NT2/D1 (cell line): Measurements from ENCODE around the gene CYSRT1.

Source experiments
- DNase-seq: peaks from one replicate; pipeline ENCODE4 v3.0.0-alpha.2; 2011; ENCODE audit warnings: low read depth, low spot score
- H3K27me3 ChIP-seq: 2 replicates; pipeline ENCODE4 v1.6.0; 2011; ENCODE audit warnings: mild to moderate bottlenecking; ENCODE audit not compliant: insufficient read length, insufficient read depth
- H3K36me3 ChIP-seq: 2 replicates; pipeline ENCODE4 v1.6.1; 2011; ENCODE audit warnings: mild to moderate bottlenecking, low read length, mixed read lengths; ENCODE audit not compliant: insufficient read depth, insufficient read length
- H3K4me1 ChIP-seq: 2 replicates; pipeline ENCODE4 v1.5.1; 2011; ENCODE audit not compliant: insufficient read depth, insufficient read length
- H3K4me3 ChIP-seq: 2 replicates; pipeline ENCODE4 v1.5.1; 2011; ENCODE audit warnings: low read depth; ENCODE audit not compliant: insufficient read length
- H3K9ac ChIP-seq: 2 replicates; pipeline ENCODE4 v1.6.0; 2011; ENCODE audit warnings: low read depth; ENCODE audit not compliant: insufficient read length
- H3K9me3 ChIP-seq: 2 replicates; pipeline ENCODE4 v1.5.1; 2011; ENCODE audit warnings: mild to moderate bottlenecking, low read length; ENCODE audit not compliant: insufficient read depth
- SUZ12 ChIP-seq: IDR thresholded peaks from 2 replicates; pipeline ENCODE4 v1.6.1; 2011; ENCODE audit not compliant: insufficient read length, insufficient read depth; ENCODE audit errors: extremely low read depth
- YY1 ChIP-seq: IDR thresholded peaks from 2 replicates; pipeline ENCODE4 v1.6.1; 2011; ENCODE audit not compliant: insufficient read length, insufficient read depth
- ZNF274 ChIP-seq: IDR thresholded peaks from 2 replicates; pipeline ENCODE4 v1.6.1; 2011; ENCODE audit warnings: mild to moderate bottlenecking, low read depth, low read length

CYSRT1 gene

GRCh38 chr9:137180491-137180890, 44.5 kb upstream of the CYSRT1 start:
- TF ChIP-seq SUZ12, result no peak
- no peak for TF ChIP-seq ZNF274
- no peak for TF ChIP-seq YY1
- H3K36me3 ChIP-seq, result peaks cover 81% of the 10 kb centered on the region
- no peak for DNase-seq

GRCh38 chr9:137181680-137182079, 43.3 kb upstream of the CYSRT1 start:
- H3K9ac ChIP-seq, result no peak overlapping the region
- H3K9me3 ChIP-seq, result no peaks in the 10 kb centered on the region
- TF ChIP-seq YY1, result no peak
- TF ChIP-seq ZNF274, result no peak
- no peak for TF ChIP-seq SUZ12
- peaks cover 8% of the 10 kb centered on the region for H3K4me1 ChIP-seq
- peaks cover 93% of the 10 kb centered on the region for H3K36me3 ChIP-seq
- no peaks in the 10 kb centered on the region for H3K27me3 ChIP-seq
- DNase-seq, result no peak
- H3K4me3 ChIP-seq, result no peak overlapping the region

More at GRCh38 chr9:137180491-137180890, 44.5 kb upstream of the CYSRT1 start:
- peaks cover 5% of the 10 kb centered on the region for H3K4me1 ChIP-seq
- H3K9ac ChIP-seq, result no peak overlapping the region
- H3K27me3 ChIP-seq, result no peaks in the 10 kb centered on the region
- H3K9me3 ChIP-seq, result no peaks in the 10 kb centered on the region
- no peak overlapping the region for H3K4me3 ChIP-seq

GRCh38 chr9:137182836-137183235, 42.1 kb upstream of the CYSRT1 start:
- TF ChIP-seq YY1, result no peak
- Histone ChIP-seq H3K4me3 (no peak overlapping the region), H3K4me1 (peaks cover 15% of the 10 kb centered on the region), H3K9me3 (no peaks in the 10 kb centered on the region), H3K36me3 (peaks cover 96% of the 10 kb centered on the region), H3K9ac (no peak overlapping the region), H3K27me3 (no peaks in the 10 kb centered on the region)
- no peak for DNase-seq

DNA sequence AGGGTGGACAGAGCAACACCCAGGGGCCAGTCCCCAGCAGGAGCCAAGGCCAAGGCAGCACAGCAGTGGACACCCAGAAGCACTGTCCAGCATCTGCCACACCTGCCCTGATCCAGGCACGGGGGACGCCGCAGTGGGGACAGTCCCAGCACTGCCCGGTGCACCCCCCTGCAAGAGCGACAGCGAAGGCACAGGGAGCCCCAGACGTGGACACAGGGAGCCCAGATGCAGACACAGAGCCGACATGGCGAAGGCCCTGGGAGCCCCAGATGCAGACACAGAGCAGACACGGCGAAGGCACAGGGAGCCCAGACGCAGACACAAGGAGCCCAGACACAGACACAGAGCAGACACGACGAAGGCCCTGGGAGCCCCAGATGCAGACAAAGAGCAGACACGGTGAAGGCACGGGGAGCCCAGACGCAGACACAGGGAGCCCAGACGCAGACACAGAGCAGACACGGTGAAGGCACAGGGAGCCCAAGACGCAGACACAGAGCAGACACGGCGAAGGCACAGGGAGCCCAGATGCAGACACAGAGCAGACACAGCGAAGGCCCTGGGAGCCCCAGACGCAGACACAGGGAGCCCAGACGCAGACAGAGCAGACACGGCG, 40.9 kb upstream of the CYSRT1 start:
- Histone ChIP-seq H3K4me1 (peaks cover 10% of the 10 kb centered on the region), H3K9ac (no peak overlapping the region), H3K9me3 (no peaks in the 10 kb centered on the region), H3K36me3 (peaks cover 83% of the 10 kb centered on the region), H3K4me3 (no peak overlapping the region), H3K27me3 (no peaks in the 10 kb centered on the region)
- TF ChIP-seq YY1 (no peak), SUZ12 (no peak), ZNF274 (no peak)
- DNase-seq, result no peak

DNA sequence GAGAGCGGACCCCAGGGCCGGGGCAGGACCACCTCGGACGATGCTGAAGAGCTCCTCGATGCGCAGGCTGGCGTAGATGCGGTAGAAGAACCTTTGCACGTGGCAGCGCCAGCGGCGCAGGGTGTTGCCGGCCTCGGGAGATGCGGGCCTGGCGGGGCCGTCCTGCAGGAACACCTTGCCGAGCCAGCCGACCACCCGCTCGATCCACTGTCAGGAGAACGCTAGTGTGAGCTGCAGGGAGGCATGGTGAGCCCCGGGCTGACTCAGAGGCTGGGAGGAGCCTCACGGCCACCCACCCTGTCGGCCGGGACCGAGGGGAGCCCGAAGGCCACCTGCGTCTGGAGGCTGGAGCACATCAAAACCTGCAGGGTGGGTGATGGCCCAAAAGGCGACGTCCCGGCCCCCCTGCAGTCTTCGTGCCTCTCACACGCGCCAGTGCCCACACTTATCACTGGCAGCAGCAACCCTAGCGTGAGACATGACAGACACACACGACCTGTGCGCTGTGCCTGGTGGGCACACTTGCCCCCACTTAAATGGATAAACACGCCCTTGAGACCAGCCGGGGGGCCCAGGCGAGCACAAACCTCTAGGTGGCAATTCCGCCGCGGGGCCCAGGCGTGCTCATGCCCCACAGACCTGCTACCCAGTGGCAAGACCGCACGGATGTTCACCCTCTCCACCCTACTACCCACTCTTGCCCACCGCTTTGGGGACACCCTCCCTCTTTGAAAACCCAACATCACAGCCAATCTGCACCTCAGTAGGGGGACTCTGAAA, 39.9 kb upstream of the CYSRT1 start:
- TF ChIP-seq ZNF274 (no peak), YY1 (no peak), SUZ12 (no peak)
- H3K4me3 ChIP-seq, result no peak overlapping the region
- H3K36me3 ChIP-seq, result peaks cover 82% of the 10 kb centered on the region

GRCh38 chr9:137185921-137186320, 39.1 kb upstream of the CYSRT1 start:
- TF ChIP-seq SUZ12, result no peak
- no peak for TF ChIP-seq YY1
- TF ChIP-seq ZNF274, result no peak
- H3K4me1 ChIP-seq, result peaks cover 17% of the 10 kb centered on the region
- DNase-seq, result no peak
- peaks cover 81% of the 10 kb centered on the region for H3K36me3 ChIP-seq
- peak overlapping the region; percentile 8 for H3K9ac ChIP-seq
- no peaks in the 10 kb centered on the region for H3K27me3 ChIP-seq
- H3K4me3 ChIP-seq, result no peak overlapping the region
- no peaks in the 10 kb centered on the region for H3K9me3 ChIP-seq

More for the DNA sequence above, 39.9 kb upstream of the CYSRT1 start:
- Histone ChIP-seq H3K9me3 (no peaks in the 10 kb centered on the region), H3K27me3 (no peaks in the 10 kb centered on the region), H3K4me1 (peaks cover 17% of the 10 kb centered on the region), H3K9ac (no peak overlapping the region)
- no peak for DNase-seq

DNA sequence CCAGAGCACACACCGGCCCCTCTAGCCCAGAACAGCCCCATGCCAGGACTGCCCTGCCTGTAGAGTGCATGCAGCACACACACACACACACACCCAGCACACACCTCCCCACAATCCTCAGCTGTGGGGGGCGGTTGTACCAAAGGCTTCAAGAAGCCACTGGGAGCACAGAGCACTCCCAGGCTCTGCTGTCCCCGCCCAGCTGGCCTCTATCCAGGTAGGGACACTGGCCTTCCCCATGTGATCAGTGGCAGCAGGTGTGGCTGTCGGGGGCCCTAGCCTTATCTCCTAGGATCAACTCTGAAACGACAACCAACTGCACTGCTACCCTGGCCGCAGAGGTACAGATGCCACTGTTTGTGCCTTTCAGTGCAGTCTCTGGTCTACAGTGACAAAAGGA, 38.6 kb upstream of the CYSRT1 start:
- Histone ChIP-seq H3K9ac (peak overlapping the region; percentile 8), H3K4me3 (no peak overlapping the region), H3K4me1 (peaks cover 17% of the 10 kb centered on the region), H3K27me3 (no peaks in the 10 kb centered on the region), H3K9me3 (no peaks in the 10 kb centered on the region), H3K36me3 (peaks cover 81% of the 10 kb centered on the region)
- no peak for DNase-seq
- TF ChIP-seq SUZ12, result no peak
- TF ChIP-seq ZNF274, result no peak
- TF ChIP-seq YY1, result no peak
